ENCODE data around the gene TMEM182.

Gene TMEM182

DNA sequence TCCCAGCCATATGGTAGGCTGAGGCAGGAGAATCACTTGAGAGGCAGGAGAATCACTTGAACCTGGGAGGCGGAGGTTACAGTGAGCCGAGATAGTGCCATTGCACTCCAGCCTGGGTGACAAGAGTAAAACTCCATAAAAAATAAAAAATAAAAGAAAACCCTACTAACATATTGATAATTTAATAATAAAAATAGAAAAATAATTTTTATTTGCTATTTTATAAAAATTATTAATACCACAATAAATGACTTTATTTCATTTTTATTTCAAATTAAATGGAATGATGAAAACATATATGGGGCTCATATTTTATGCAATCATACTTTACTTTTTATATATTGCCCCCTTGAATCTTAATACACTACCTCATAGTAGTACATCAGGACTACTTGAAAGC, 20.4 kb downstream of the TMEM182 start:
- no peak overlapping the region for H3K27ac Mint-ChIP-seq
- DNase-seq (no peak), ATAC-seq (no peak)
- H3K9me3 Mint-ChIP-seq = no peaks in the 10 kb centered on the region
- peaks cover 10% of the 10 kb centered on the region for H3K36me3 Mint-ChIP-seq (ENCODE audit: low read depth)
- peaks cover 5% of the 10 kb centered on the region for H3K4me1 Mint-ChIP-seq
- no peaks in the 10 kb centered on the region for H3K27me3 Mint-ChIP-seq
- no peak overlapping the region for H3K4me3 Mint-ChIP-seq

DNA sequence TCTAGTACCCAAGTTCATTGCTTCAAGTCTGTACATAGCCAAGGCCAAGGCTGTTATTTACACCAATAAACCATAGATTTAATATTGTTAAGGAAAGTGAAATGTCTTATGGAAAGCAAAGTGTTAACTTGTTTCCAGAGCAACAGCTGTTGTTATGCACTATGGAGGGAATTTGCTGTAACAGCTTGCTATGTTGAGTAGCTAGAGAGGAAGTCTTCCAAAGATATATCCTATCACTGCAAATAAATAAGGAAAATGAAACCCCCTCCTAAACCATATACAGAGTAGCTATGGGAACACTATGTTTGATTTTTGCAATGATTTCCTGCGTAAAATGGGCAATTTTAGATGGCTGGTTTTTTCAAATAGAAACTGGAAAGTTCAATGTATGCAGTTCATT, 21.1 kb downstream of the TMEM182 start:
- Mint-ChIP-seq H3K9me3 (no peaks in the 10 kb centered on the region), H3K27ac (no peak overlapping the region), H3K4me3 (no peak overlapping the region), H3K4me1 (peaks cover 5% of the 10 kb centered on the region), H3K36me3 (ENCODE audit: low read depth) (peaks cover 11% of the 10 kb centered on the region), H3K27me3 (no peaks in the 10 kb centered on the region)
- DNase-seq (no peak), ATAC-seq (no peak)

DNA sequence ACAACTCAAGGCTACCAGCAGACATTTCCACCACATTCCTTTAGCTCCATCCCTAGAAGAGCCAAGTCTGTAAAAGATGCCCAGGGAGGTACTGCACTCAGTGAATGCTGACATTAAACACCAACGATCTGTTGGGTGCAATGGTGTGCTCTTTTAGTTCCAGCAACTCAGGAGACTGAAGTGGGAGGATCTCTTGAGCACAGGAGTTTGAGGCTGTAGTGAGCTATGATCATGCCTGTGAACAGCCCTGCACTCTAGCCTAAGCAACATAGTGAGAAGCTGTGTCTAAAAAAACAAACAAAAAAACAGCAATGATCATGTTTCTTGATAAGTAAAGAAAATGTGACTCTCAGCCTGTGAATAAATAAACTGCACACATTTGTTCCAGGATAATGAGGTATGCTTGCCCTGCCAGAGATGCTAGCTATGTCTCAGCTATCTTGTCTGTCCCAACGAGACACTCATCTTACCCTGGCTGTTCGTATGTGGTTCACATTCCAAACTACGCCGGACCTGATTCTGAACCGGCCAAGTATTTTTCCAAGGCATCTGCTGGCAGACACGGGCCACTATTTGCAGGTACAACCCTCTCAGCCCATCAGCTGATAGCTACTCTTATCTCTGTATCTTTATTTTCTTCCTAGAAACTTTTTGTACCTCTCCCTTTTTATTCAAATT, 21.8 kb downstream of the TMEM182 start:
- H3K27me3 Mint-ChIP-seq = no peaks in the 10 kb centered on the region
- ATAC-seq (no peak), DNase-seq (no peak)
- H3K4me1 Mint-ChIP-seq = peaks cover 5% of the 10 kb centered on the region
- peaks cover 11% of the 10 kb centered on the region for H3K36me3 Mint-ChIP-seq (ENCODE audit: low read depth)
- H3K4me3 Mint-ChIP-seq = no peak overlapping the region
- H3K27ac Mint-ChIP-seq = no peak overlapping the region
- H3K9me3 Mint-ChIP-seq = no peaks in the 10 kb centered on the region

DNA sequence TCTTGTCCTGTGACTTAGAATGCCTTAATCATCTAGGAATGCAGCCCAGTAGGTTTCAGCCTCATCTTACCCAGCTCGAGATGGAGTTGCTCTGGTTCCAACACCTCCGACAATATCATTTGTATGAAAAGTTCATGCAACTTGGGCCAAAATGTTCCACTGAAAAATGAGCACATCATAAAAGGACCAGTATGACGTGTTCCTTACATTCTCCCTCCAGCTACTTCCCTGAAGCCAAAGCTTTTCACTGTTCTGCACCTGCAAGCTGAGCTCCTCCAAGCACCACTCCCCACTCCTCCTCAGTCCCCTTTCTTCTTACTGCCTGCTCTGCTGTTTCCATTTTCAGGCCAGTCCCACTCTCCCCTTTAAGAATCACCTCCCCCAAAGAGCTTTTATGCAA, 23.1 kb downstream of the TMEM182 start:
- Mint-ChIP-seq H3K4me3 (no peak overlapping the region), H3K27ac (no peak overlapping the region), H3K4me1 (peaks cover 5% of the 10 kb centered on the region), H3K9me3 (no peaks in the 10 kb centered on the region), H3K27me3 (no peaks in the 10 kb centered on the region), H3K36me3 (ENCODE audit: low read depth) (peaks cover 11% of the 10 kb centered on the region)
- DNase-seq = no peak
- no peak for ATAC-seq

GRCh38 chr2:102788216-102788884, 26.5 kb downstream of the TMEM182 start:
- Mint-ChIP-seq H3K27ac (no peak overlapping the region), H3K36me3 (ENCODE audit: low read depth) (peaks cover 9% of the 10 kb centered on the region), H3K9me3 (no peaks in the 10 kb centered on the region), H3K4me3 (no peak overlapping the region), H3K27me3 (no peaks in the 10 kb centered on the region), H3K4me1 (peaks cover 2% of the 10 kb centered on the region)
- no peak for ATAC-seq
- DNase-seq = no peak

- ATAC-seq (no peak), DNase-seq (no peak)
- Mint-ChIP-seq H3K36me3 (ENCODE audit: low read depth) (peaks cover 9% of the 10 kb centered on the region), H3K4me3 (no peak overlapping the region), H3K27me3 (no peaks in the 10 kb centered on the region), H3K9me3 (no peaks in the 10 kb centered on the region), H3K4me1 (peaks cover 2% of the 10 kb centered on the region), H3K27ac (no peak overlapping the region)
Measured at GRCh38 chr2:102788885-102789260, 27.0 kb downstream of the TMEM182 start.

DNA sequence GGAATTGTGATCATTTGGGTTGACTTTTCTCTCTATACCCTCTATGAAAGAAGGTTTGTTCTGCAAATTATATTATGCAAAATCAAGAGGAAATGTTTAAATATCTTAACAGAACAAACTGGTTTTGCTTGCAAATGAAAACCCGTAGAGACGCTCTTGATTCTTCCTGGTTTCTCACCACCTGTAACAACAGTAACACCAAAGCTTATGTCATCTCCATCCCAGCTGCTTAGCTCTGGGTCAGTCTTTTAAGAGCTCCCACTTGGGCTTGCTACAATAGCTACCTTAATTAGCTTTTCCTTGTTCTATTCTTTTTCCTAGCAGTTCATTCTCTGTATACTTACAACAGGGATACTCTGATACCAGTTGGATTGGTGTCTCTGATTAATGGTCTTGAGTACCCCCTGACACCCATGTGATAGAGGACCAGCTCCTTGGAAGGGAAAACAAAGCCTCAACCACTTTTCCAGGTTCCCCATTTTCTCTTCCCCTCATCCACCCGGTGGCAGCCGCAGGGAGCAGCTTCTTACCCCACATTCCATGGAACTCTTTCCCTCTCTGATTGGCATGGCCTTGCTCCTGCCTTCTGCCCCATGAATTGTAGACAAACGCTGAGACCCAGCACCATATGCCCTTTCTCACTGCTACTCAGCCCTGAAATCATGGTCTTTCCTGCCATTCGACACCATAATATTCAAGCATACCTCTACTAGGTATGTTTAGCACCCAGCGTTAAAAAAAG, 27.7 kb downstream of the TMEM182 start:
- no peak for ATAC-seq
- Mint-ChIP-seq H3K9me3 (no peaks in the 10 kb centered on the region), H3K4me3 (no peak overlapping the region), H3K27me3 (no peaks in the 10 kb centered on the region), H3K27ac (no peak overlapping the region), H3K36me3 (ENCODE audit: low read depth) (peaks cover 7% of the 10 kb centered on the region), H3K4me1 (peaks cover 2% of the 10 kb centered on the region)
- DNase-seq = no peak

DNA sequence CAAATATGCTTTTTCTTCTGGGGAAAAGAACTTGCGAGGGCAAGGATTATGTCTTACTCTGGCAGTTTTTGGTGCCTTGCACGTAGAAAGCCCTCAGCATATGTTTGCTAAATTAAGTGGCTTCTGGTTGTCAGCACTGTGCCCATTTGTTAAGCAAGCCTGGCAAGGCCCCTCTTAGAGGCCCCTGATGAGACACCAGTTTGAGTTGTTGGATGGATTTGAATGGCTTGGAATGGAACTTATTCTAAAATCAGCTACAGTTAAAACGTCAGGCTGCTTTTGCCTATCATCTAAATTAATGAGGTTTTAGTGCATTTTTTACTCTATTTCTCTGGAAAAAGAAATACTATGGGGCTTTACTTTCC, 28.2 kb downstream of the TMEM182 start:
- H3K9me3 Mint-ChIP-seq = no peaks in the 10 kb centered on the region
- H3K4me3 Mint-ChIP-seq = no peak overlapping the region
- H3K27ac Mint-ChIP-seq = no peak overlapping the region
- ATAC-seq = no peak
- peaks cover 7% of the 10 kb centered on the region for H3K36me3 Mint-ChIP-seq (ENCODE audit: low read depth)
- no peak for DNase-seq
- H3K27me3 Mint-ChIP-seq = no peaks in the 10 kb centered on the region
- H3K4me1 Mint-ChIP-seq = peaks cover 2% of the 10 kb centered on the region

GRCh38 chr2:102792568-102793208, 30.9 kb downstream of the TMEM182 start:
- peaks cover 2% of the 10 kb centered on the region for H3K4me1 Mint-ChIP-seq
- H3K36me3 Mint-ChIP-seq (ENCODE audit: low read depth) = peaks cover 6% of the 10 kb centered on the region
- peaks cover 11% of the 10 kb centered on the region for H3K9me3 Mint-ChIP-seq
- no peak overlapping the region for H3K27ac Mint-ChIP-seq
- no peak overlapping the region for H3K4me3 Mint-ChIP-seq
- DNase-seq (no peak), ATAC-seq (no peak)
- H3K27me3 Mint-ChIP-seq = no peaks in the 10 kb centered on the region

DNA sequence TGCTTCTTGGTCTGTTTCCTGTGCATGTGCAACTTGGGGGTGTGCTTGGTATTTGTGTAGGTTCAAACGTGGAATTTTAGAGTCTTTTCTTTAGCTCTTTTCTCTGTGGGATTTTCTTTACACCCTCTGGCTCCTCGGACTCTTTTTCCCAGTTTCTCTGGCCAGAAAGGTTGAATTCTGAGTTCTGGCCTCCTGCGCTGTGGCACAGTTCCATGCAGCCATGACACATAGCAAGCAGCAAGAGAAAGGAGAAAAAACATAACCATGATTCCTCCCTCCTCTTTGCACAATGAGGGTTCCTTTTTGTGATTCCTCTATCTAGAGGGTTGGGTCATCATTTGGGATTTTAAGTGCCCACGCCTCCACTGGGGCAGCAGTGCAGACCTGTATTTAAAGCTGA, 33.8 kb downstream of the TMEM182 start:
- H3K36me3 Mint-ChIP-seq (ENCODE audit: low read depth) = peaks cover 32% of the 10 kb centered on the region
- H3K9me3 Mint-ChIP-seq = peaks cover 32% of the 10 kb centered on the region
- H3K4me1 Mint-ChIP-seq = peaks cover 2% of the 10 kb centered on the region
- H3K27ac Mint-ChIP-seq = no peak overlapping the region
- ATAC-seq = no peak
- H3K4me3 Mint-ChIP-seq = no peak overlapping the region
- DNase-seq = no peak
- no peaks in the 10 kb centered on the region for H3K27me3 Mint-ChIP-seq

DNA sequence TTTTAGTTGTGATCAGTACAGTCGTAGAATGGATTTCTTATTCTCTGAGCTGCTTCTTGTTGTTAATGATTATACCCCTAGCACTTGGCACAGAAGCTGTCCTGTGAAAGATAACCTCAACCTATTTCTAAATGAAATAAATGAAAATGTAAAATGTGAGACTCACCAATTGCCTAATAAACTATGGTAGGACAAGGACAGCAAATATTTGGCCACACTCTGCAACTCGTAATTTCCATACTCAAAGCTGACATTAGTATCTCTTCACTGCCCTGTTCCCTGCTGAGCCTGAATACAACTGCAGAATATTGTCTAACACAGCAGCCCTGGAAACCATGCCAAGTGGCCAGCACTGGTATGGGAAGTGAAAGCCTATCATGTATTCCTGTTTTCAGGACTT, 34.5 kb downstream of the TMEM182 start:
- DNase-seq = no peak
- Mint-ChIP-seq H3K9me3 (peaks cover 34% of the 10 kb centered on the region), H3K36me3 (ENCODE audit: low read depth) (peaks cover 39% of the 10 kb centered on the region), H3K4me1 (peaks cover 2% of the 10 kb centered on the region), H3K27me3 (no peaks in the 10 kb centered on the region), H3K4me3 (no peak overlapping the region), H3K27ac (no peak overlapping the region)
- no peak for ATAC-seq

DNA sequence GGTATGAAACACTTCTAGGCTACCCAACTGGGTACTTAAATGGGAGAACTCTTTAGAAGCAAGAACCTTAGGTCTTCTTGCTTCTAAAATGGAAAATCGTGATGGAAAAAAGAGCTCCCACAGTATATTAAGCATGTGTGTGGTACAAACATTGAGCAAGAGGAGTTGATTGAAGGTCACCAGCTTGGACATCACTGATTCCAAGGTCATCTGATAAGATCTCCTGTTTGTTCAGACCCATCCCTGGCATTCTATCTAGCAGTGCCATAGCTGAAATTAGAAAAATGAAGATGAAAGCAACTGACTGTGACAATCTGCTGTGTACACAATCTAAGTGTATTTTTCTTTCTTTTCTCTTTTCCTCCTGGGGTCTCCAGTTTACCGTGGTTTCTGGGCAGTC, 35.7 kb downstream of the TMEM182 start:
- Mint-ChIP-seq H3K4me1 (peaks cover 2% of the 10 kb centered on the region), H3K4me3 (no peak overlapping the region), H3K9me3 (peaks cover 42% of the 10 kb centered on the region), H3K27ac (no peak overlapping the region), H3K27me3 (no peaks in the 10 kb centered on the region), H3K36me3 (ENCODE audit: low read depth) (peaks cover 49% of the 10 kb centered on the region)
- ATAC-seq (no peak), DNase-seq (no peak)

DNA sequence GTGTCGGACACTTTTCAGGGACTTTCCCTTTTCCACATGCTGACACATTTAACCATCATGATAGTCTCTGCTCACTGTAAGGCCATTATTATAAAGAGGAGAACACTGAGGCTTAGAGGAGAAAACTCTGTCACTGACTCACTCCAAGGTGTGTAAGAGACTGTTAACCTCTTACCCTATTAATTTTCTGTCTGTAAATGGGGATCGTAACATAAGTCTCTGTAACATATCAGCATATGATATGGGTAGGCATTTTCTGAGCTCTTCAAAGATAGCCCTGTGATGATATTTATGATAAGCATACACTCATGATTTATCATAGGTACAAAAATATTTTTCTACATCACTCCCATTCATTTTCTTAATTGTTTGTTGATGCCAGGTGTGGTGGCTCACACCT, 36.4 kb downstream of the TMEM182 start:
- H3K4me3 Mint-ChIP-seq = no peak overlapping the region
- peaks cover 45% of the 10 kb centered on the region for H3K9me3 Mint-ChIP-seq
- peaks cover 6% of the 10 kb centered on the region for H3K4me1 Mint-ChIP-seq
- H3K27ac Mint-ChIP-seq = no peak overlapping the region
- no peak for DNase-seq
- H3K36me3 Mint-ChIP-seq (ENCODE audit: low read depth) = peaks cover 55% of the 10 kb centered on the region
- no peaks in the 10 kb centered on the region for H3K27me3 Mint-ChIP-seq
- ATAC-seq = no peak

DNA sequence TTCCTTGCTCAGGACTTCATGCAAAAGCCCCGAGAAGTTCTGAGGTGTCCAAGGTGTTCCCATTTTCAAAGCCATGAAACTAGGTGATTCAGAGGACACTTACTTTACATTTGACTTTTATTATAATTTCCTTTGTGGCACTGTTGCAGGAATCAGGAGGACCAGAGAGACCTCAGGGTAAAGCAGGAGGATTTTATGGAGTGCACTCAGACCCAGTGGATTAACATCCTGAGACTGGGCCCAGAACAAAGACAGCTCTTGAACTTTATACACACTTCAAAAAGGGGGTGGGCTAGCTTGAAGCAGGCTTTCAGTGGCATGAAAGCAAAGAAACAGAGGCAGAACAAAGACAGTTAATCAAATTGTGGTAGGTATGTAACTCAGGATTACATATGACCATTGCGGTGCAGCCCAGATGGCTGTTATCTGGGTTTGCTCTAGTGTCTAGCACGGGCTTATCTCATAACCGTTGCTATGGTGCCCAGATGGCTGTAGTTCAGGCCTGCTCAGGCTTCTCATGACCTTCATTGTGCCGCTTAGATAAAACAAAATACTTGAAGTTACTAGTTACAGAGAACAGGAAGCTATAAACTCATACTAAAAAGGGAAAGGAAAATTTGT, 39.4 kb downstream of the TMEM182 start:
- no peak overlapping the region for H3K27ac Mint-ChIP-seq
- H3K9me3 Mint-ChIP-seq = peaks cover 45% of the 10 kb centered on the region
- no peak for ATAC-seq
- H3K4me1 Mint-ChIP-seq = peaks cover 12% of the 10 kb centered on the region
- H3K36me3 Mint-ChIP-seq (ENCODE audit: low read depth) = peaks cover 63% of the 10 kb centered on the region
- no peak for DNase-seq
- no peak overlapping the region for H3K4me3 Mint-ChIP-seq
- no peaks in the 10 kb centered on the region for H3K27me3 Mint-ChIP-seq
